Calu3 (cell line): ENCODE results near the gene SEMA3C. TPM values are rescaled to one million over a fixed set of nuclear protein-coding genes. Genes with fewer than 3 reads are reported as not detected.

Experiments
- BruUV-seq: library from RNA; stranded (reverse); fragments of 400-500 nt; replicated peaks from 2 replicates; lab custom pipeline; 2021; lab: Mats Ljungman, UMichigan
- CTCF ChIA-PET: fragments of 300-600 bp; sonication (Branson Sonifier 250); formaldehyde crosslinking; loops from one replicate; lab custom pipeline; 2022; ENCODE audit warnings: antibody characterized with exemption; lab: Charles Lee
- DNase-seq: peaks from one replicate; pipeline ENCODE4 v3.0.0; 2022
- H3K27ac Mint-ChIP-seq: one replicate; pipeline ENCODE4 v1.8.0; 2022; ENCODE audit warnings: mixed read lengths; ENCODE audit not compliant: unreplicated experiment
- H3K27me3 Mint-ChIP-seq: one replicate; pipeline ENCODE4 v1.8.0; 2022; ENCODE audit warnings: mixed read lengths; ENCODE audit not compliant: unreplicated experiment
- H3K36me3 Mint-ChIP-seq: one replicate; pipeline ENCODE4 v1.8.0; 2022; ENCODE audit warnings: mild to moderate bottlenecking, moderate library complexity, mixed read lengths; ENCODE audit not compliant: insufficient read depth, unreplicated experiment
- H3K4me1 Mint-ChIP-seq: one replicate; pipeline ENCODE4 v1.8.0; 2022; ENCODE audit warnings: mild to moderate bottlenecking, low read depth, mixed read lengths; ENCODE audit not compliant: unreplicated experiment
- H3K4me3 Mint-ChIP-seq: one replicate; pipeline ENCODE4 v1.8.0; 2022; ENCODE audit warnings: mild to moderate bottlenecking, low read depth, moderate library complexity, mixed read lengths; ENCODE audit not compliant: unreplicated experiment
- H3K9me3 Mint-ChIP-seq: one replicate; pipeline ENCODE4 v1.8.0; 2022; ENCODE audit warnings: low read depth, mixed read lengths; ENCODE audit not compliant: unreplicated experiment
- CTCF ChIP-seq: fragments of 200-600 bp; IDR thresholded peaks from one replicate; pipeline ENCODE4 v1.8.0; 2022; ENCODE audit warnings: antibody characterized with exemption; ENCODE audit not compliant: unreplicated experiment
- intact Hi-C: fragments of 100-400 bp; cut with micrococcal nuclease; formaldehyde crosslinking; loops from one replicate; pipeline ENCODE4 v1.10.0; 2022; ENCODE audit not compliant: unreplicated experiment
- total RNA-seq: library from RNA; stranded (reverse); gene quantifications from 2 replicates; pipeline ENCODE4 v1.2.3, GENCODE V29; 2022

Gene SEMA3C
- total RNA-seq, 1 experiment from 2014 or later = 67.7 TPM

DNA sequence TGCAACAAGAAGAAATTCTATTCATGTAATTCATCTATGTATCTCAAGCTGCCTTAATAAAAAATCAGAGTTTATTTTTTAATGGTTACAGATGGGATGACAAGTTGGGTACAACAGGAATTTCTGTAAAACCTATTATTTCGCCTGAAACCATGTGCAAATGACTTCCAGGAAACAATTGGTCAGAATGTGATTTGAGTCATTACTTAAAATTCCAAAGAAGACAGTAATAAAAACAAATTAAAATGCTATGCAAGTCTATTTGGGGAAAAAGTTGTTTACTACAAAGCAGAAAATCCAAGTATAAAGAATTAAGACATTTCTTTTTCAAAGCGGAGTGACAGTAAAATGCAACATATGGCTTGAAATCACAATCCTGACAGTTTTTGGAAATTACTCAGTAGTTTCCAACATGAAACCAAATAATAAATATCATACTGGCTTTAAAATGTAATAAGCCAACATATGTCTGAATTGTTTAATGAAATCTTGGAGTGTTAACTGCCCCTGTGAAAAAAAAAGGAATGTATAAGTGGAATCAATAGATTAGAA is 41.5 kb upstream of the SEMA3C start:
- DNase-seq = no peak
- BruUV-seq = no TSS peak
- Mint-ChIP-seq H3K36me3 (no peaks in the 10 kb centered on the region), H3K9me3 (no peaks in the 10 kb centered on the region), H3K27ac (no peak overlapping the region), H3K4me3 (no peak overlapping the region), H3K4me1 (no peaks in the 10 kb centered on the region), H3K27me3 (no peaks in the 10 kb centered on the region)
- intact Hi-C loops = no loop called here
- CTCF ChIA-PET = interaction anchor here (0.7 kb wide), 1 partner anchor 34 kb away, joined by 4 read pairs; no protein-coding TSS in a partner anchor
- TF ChIP-seq CTCF = no peak

DNA sequence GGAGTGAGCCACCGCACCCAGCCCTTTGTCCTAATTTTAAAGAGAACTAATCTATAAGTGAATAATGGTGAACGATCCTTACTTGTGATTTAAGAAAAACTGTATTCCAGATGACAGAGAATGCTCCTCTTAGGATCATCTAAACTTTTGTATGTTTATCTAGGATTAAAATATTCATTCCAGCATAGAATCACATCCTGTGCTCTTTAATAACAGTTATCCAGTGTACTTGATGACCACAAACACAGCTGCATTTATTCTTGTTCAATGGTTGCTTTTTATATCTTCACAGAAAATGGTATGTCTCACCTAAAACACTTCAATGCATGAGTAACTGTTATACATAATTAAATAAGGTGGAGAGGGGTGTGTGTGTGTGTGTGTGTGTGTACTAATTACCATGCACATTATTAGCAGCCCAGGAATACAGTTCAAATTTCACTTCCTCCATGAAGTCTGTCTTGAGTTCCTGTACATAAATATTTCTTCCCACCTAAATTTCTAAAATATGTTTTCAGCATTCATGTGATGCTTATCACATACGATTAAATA is 38.5 kb upstream of the SEMA3C start:
- Mint-ChIP-seq H3K27ac (no peak overlapping the region), H3K4me1 (no peaks in the 10 kb centered on the region), H3K4me3 (no peak overlapping the region), H3K36me3 (no peaks in the 10 kb centered on the region), H3K27me3 (no peaks in the 10 kb centered on the region), H3K9me3 (no peaks in the 10 kb centered on the region)
- CTCF ChIA-PET = no interaction called here
- no TSS peak for BruUV-seq
- no peak for TF ChIP-seq CTCF
- intact Hi-C loops = no loop called here
- DNase-seq = no peak

DNA sequence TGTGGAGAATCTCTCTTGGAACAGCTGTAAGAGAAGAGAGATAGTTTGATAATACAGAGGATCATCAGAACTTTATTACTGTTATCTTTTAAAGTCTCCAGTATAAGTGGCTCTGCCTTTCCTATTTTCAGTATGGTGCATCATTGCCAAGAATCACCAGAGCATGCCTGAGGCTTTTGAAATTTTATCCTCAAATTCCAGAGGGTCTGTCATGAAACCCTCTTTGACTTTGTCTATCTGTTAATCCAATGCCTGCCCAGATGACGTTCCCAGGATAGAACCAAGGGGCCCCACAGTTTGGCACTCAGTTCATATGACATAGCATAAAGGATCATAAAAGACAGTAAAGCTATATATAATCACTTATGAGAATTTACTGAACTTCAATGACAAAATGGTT is 35.3 kb upstream of the SEMA3C start:
- Mint-ChIP-seq H3K36me3 (no peaks in the 10 kb centered on the region), H3K4me3 (no peak overlapping the region), H3K27ac (no peak overlapping the region), H3K27me3 (no peaks in the 10 kb centered on the region), H3K4me1 (no peaks in the 10 kb centered on the region), H3K9me3 (no peaks in the 10 kb centered on the region)
- intact Hi-C loops = no loop called here
- TF ChIP-seq CTCF = no peak
- no peak for DNase-seq
- no TSS peak for BruUV-seq
- CTCF ChIA-PET = no interaction called here

DNA sequence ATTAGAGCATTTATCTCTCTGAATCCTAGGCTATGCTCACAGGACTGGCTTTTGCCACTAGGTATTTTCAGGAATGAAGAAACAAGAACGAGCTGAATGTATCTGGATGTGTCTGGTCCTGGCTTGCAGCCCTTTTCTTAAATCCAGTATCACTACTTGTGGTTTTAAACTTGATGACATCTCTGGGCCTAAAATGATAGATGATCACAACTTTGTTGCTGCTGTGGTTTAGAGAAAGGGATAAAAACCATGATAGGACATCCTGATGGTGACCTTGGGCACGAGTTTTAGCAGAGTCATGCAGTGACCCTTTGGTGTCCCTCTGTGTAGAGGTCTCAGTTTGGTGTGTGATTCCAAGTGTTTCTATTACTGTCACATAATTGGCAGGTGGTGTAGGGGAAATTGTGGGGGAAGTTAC is 31.7 kb upstream of the SEMA3C start:
- BruUV-seq = no TSS peak
- Mint-ChIP-seq H3K9me3 (peaks cover 2% of the 10 kb centered on the region), H3K4me3 (no peak overlapping the region), H3K36me3 (no peaks in the 10 kb centered on the region), H3K27ac (no peak overlapping the region), H3K4me1 (no peaks in the 10 kb centered on the region), H3K27me3 (no peaks in the 10 kb centered on the region)
- intact Hi-C loops = no loop called here
- DNase-seq = no peak
- TF ChIP-seq CTCF = no peak
- CTCF ChIA-PET = no interaction called here
